ENCODE data around the gene ZXDA. TPM values are rescaled to one million over a fixed set of nuclear protein-coding genes. Genes with fewer than 3 reads are reported as not detected.

Gene ZXDA
- polyA plus RNA-seq, 1 experiment = 1.8 TPM

DNA sequence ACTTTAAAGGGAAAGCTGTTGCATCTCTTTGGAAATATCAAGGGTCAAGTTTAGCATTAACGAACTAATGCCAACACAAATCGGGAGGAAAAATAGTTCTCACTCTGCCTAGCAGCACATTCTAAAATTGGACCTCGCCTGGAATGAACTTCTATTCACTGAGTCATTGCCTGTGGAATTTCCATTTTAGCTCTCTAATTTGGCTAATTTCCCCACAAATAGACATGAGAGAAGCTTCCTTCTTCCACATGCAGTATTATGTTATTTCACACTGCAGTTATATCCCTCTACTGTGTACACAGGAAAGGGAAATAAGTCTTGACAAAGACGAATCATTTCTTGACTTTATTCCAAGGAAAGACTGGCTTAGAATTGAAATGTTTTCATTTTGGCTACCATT, 9.3 kb downstream of the ZXDA start:
- DNase-seq (ENCODE audit: low read depth, low spot score) = no peak
- ChIA-PET POLR2A (no interaction called here), CTCF (interaction anchor here (1.5 to 2.3 kb wide), 2 partner anchors 18 to 81 kb away, joined by 4 to 8 read pairs; no protein-coding TSS in a partner anchor)
- Histone ChIP-seq H3K9me3 (ENCODE audit: control insufficient read depth, insufficient read depth, low read length) (no peaks in the 10 kb centered on the region), H3K4me3 (ENCODE audit: low read depth, low read length) (no peak overlapping the region), H3K27ac (ENCODE audit: low read depth, low read length) (no peak overlapping the region), H3K27me3 (ENCODE audit: control insufficient read depth, insufficient read depth, low read length) (no peaks in the 10 kb centered on the region)
- TF ChIP-seq, protein P1, sequence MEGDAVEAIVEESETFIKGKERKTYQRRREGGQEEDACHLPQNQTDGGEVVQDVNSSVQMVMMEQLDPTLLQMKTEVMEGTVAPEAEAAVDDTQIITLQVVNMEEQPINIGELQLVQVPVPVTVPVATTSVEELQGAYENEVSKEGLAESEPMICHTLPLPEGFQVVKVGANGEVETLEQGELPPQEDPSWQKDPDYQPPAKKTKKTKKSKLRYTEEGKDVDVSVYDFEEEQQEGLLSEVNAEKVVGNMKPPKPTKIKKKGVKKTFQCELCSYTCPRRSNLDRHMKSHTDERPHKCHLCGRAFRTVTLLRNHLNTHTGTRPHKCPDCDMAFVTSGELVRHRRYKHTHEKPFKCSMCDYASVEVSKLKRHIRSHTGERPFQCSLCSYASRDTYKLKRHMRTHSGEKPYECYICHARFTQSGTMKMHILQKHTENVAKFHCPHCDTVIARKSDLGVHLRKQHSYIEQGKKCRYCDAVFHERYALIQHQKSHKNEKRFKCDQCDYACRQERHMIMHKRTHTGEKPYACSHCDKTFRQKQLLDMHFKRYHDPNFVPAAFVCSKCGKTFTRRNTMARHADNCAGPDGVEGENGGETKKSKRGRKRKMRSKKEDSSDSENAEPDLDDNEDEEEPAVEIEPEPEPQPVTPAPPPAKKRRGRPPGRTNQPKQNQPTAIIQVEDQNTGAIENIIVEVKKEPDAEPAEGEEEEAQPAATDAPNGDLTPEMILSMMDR (IDR thresholded peaks at IDR 0.05; ENCODE audit: low read depth, low read length) = no peak

DNA sequence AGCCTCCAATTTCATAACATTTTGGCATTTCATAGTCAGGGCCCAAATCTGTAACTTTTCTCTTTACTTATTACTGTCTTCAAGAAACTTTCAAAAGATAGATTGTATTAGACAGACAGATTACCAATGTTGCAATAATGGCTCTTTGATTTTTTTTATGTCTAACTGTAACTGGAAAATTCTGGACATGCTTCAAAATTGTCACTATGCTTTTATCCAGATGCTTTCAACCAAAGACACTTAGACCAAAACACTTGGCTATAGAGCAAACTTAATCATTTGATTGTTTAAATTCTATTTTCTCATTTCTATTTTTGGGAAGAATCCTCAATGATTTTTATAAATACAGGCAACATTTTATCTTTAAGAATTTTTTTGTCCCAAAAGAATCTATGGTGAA, 10.4 kb downstream of the ZXDA start:
- POLR2A ChIA-PET = no interaction called here
- H3K4me3 ChIP-seq (ENCODE audit: low read depth, low read length) = no peak overlapping the region
- TF ChIP-seq, protein P1 (IDR thresholded peaks at IDR 0.05; ENCODE audit: low read depth, low read length) = no peak
- no peaks in the 10 kb centered on the region for H3K9me3 ChIP-seq (ENCODE audit: control insufficient read depth, insufficient read depth, low read length)
- DNase-seq (ENCODE audit: low read depth, low spot score) = no peak
- CTCF ChIA-PET = interaction anchor here (0.6 to 2.3 kb wide), 2 partner anchors 19 to 80 kb away, joined by 3 to 8 read pairs; no protein-coding TSS in a partner anchor
- no peaks in the 10 kb centered on the region for H3K27me3 ChIP-seq (ENCODE audit: control insufficient read depth, insufficient read depth, low read length)
- H3K27ac ChIP-seq (ENCODE audit: low read depth, low read length) = no peak overlapping the region

DNA sequence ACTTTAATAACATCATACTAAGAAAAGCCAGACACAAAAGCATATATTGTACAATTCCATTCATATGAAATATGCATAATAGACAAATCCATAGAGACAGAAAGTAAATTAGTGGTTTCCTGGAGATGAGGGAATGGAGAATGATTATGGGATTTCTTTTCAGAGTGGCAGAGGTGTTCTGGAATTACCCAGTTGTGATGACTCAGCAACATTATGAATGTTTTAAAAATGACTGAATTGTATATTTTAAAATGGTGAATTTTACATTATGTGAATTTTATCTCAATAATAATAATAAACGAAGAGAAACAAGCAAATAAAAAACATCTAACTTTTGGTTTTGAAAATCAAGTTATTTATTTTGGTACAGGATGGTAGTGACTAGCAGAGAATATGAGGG, 11.2 kb downstream of the ZXDA start:
- Histone ChIP-seq H3K27me3 (ENCODE audit: control insufficient read depth, insufficient read depth, low read length) (no peaks in the 10 kb centered on the region), H3K9me3 (ENCODE audit: control insufficient read depth, insufficient read depth, low read length) (no peaks in the 10 kb centered on the region), H3K27ac (ENCODE audit: low read depth, low read length) (no peak overlapping the region), H3K4me3 (ENCODE audit: low read depth, low read length) (no peak overlapping the region)
- ChIA-PET CTCF (no interaction called here), POLR2A (no interaction called here)
- DNase-seq (ENCODE audit: low read depth, low spot score) = no peak
- TF ChIP-seq, protein P1 (IDR thresholded peaks at IDR 0.05; ENCODE audit: low read depth, low read length) = no peak

DNA sequence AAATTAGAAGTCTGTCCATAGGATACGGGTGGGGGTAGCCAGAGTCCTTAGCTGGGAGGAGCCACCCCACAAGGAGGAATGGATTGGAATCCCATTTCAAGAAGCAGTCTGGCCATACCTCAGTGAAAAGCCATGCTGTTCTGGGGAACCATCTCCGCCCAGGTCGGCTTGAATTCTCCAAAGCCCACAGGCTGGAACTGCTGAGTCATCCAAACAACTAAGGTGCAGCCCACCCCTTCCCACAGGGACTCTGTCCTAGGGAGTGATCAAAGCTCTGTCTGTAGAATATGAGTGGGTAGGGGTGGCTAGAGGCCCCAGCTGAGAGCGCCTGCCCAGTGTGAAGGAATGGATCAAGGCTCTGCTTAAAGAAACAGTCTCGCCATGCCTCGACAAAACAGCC, 38.8 kb downstream of the ZXDA start:
- no peaks in the 10 kb centered on the region for H3K9me3 ChIP-seq (ENCODE audit: control insufficient read depth, insufficient read depth, low read length)
- no peak overlapping the region for H3K27ac ChIP-seq (ENCODE audit: low read depth, low read length)
- no peak for DNase-seq (ENCODE audit: low read depth, low spot score)
- TF ChIP-seq, protein P1 (IDR thresholded peaks at IDR 0.05; ENCODE audit: low read depth, low read length) = no peak
- ChIA-PET CTCF (no interaction called here), POLR2A (no interaction called here)
- no peaks in the 10 kb centered on the region for H3K27me3 ChIP-seq (ENCODE audit: control insufficient read depth, insufficient read depth, low read length)
- no peak overlapping the region for H3K4me3 ChIP-seq (ENCODE audit: low read depth, low read length)

Other genes with a start within 250 kb of the ZXDA start
- gene NLRP2B, start 230.2 kb downstream of the ZXDA start, polyA plus RNA-seq (2011; rRNA removed) = not detected in 2 replicates